Measurements from ENCODE around the gene C6orf47. TPM values are rescaled to one million over a fixed set of nuclear protein-coding genes. Genes with fewer than 3 reads are reported as not detected.

C6orf47 gene
- total and polyA plus RNA-seq, 2 of the 13 experiments (the other 11 are each of a cell fraction or from before 2014, with no cell fraction given): 1.7 to 18.1 TPM

- TF ChIP-seq, protein P1, sequence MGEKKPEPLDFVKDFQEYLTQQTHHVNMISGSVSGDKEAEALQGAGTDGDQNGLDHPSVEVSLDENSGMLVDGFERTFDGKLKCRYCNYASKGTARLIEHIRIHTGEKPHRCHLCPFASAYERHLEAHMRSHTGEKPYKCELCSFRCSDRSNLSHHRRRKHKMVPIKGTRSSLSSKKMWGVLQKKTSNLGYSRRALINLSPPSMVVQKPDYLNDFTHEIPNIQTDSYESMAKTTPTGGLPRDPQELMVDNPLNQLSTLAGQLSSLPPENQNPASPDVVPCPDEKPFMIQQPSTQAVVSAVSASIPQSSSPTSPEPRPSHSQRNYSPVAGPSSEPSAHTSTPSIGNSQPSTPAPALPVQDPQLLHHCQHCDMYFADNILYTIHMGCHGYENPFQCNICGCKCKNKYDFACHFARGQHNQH (CRISPR knock-in tag; IDR thresholded peaks at IDR 0.05): no peak
- TF ChIP-seq ELF4 (CRISPR knock-in tag; IDR thresholded peaks at IDR 0.05; ENCODE audit: borderline replicate concordance) (no peak; the same call in 1 of the 2 replicates), ARID4A (CRISPR knock-in tag; IDR thresholded peaks at IDR 0.05; ENCODE audit: borderline replicate concordance) (peak; percentile 21; the same call in 1 of the 2 replicates), MAZ (IDR thresholded peaks at IDR 0.05; ENCODE audit: borderline replicate concordance, low read depth, low read length) (no peak), MAZ (CRISPR knock-in tag; IDR thresholded peaks at IDR 0.05; ENCODE audit: low read depth) (0 out of 2 replicates have a peak, but pooled peaks have one; percentile 28), ZSCAN29 (CRISPR knock-in tag; conservative IDR thresholded peaks at IDR 0.05) (peak; percentile 5; the same call in 1 of the 2 replicates), ELF3 (CRISPR knock-in tag; IDR thresholded peaks at IDR 0.05) (no peak), RERE (CRISPR knock-in tag; IDR thresholded peaks at IDR 0.05; ENCODE audit: low read depth) (no peak), ZNF883 (CRISPR knock-in tag; IDR thresholded peaks at IDR 0.05; ENCODE audit: not compliant biosample characterization) (peak; percentile 46), ZFY (CRISPR knock-in tag; IDR thresholded peaks at IDR 0.05) (peak; percentile 63)
- TF ChIP-seq, protein P2, sequence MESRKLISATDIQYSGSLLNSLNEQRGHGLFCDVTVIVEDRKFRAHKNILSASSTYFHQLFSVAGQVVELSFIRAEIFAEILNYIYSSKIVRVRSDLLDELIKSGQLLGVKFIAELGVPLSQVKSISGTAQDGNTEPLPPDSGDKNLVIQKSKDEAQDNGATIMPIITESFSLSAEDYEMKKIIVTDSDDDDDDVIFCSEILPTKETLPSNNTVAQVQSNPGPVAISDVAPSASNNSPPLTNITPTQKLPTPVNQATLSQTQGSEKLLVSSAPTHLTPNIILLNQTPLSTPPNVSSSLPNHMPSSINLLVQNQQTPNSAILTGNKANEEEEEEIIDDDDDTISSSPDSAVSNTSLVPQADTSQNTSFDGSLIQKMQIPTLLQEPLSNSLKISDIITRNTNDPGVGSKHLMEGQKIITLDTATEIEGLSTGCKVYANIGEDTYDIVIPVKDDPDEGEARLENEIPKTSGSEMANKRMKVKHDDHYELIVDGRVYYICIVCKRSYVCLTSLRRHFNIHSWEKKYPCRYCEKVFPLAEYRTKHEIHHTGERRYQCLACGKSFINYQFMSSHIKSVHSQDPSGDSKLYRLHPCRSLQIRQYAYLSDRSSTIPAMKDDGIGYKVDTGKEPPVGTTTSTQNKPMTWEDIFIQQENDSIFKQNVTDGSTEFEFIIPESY (CRISPR knock-in tag; IDR thresholded peaks at IDR 0.05): 0 out of 2 replicates have a peak, but pooled peaks have one; percentile 4
Observed at GRCh38 chr6:31658983-31659648, 1.5 kb downstream of the C6orf47 start (continued).

Measured in HepG2 (cell line).